Uterus (tissue), 2 donors: ENCODE results near the gene MCCC2.

Experiments
- CTCF ChIP-seq, 4 experiments: fragments of 200-600 bp in 2 of 4; fragments of 450-650 bp in 2 of 4; sonication (generic) in 2 of 4; IDR thresholded peaks; one replicate each; pipeline ENCODE4 v1.5.1; 2016 to 2019; ENCODE audit warnings: antibody characterized with exemption in 4 of 4, mild to moderate bottlenecking in 2 of 4, moderate library complexity in 1 of 4
- POLR2A ChIP-seq, 2 donors: fragments of 450-650 bp; IDR thresholded peaks; one replicate each; pipeline ENCODE4 v1.6.1; 2016; ENCODE audit warnings: antibody characterized with exemption in 2 of 2, mild to moderate bottlenecking in 1 of 2, moderate library complexity in 1 of 2

- TF ChIP-seq CTCF (IDR thresholded peaks at IDR 0.05) (no peak), POLR2A (IDR thresholded peaks at IDR 0.05) (no peak)
These were observed 110.8 kb downstream of the MCCC2 start for GRCh38 chr5:71697967-71698366.
